H1 (cell line): Measurements from ENCODE around the gene HBEGF. TPM values are rescaled to one million over a fixed set of nuclear protein-coding genes. Genes with fewer than 3 reads are reported as not detected.

Experiments used
- CTCF ChIA-PET: fragments of 300-600 bp; sonication (Branson Sonifier 250); formaldehyde crosslinking; loops from one replicate; lab custom pipeline; 2021; ENCODE audit not compliant: partially characterized antibody; lab: Charles Lee
- POLR2A ChIA-PET: fragments of 300-600 bp; sonication (Branson Sonifier 250); formaldehyde crosslinking; loops from one replicate; lab custom pipeline; 2021; ENCODE audit warnings: inconsistent platforms; ENCODE audit not compliant: partially characterized antibody; lab: Charles Lee
- DNase-seq, 2 experiments: peaks; one replicate each; pipeline versions ENCODE4 v3.0.0 to v3.0.0-alpha.2; 2010 to 2022; ENCODE audit warnings: low spot score in 2 of 2, low read depth in 1 of 2, mixed read lengths in 1 of 2
- FAIRE-seq: peaks from 2 replicates; lab custom pipeline; 2011; peaks lifted over from hg19 to GRCh38; lab: Jason Lieb, UNC
- H2AFZ ChIP-seq: 2 replicates; pipeline ENCODE4 v1.8.1; 2012; ENCODE audit warnings: low read length, inconsistent platforms
- H2AK5ac ChIP-seq: 2 replicates; pipeline ENCODE4 v1.6.1; 2013; ENCODE audit warnings: low read depth, low read length
- H2BK120ac ChIP-seq: replicated peaks from 2 replicates; pipeline ENCODE3; 2013; ENCODE audit warnings: low read depth, low read length, inconsistent platforms
- H2BK12ac ChIP-seq: 2 replicates; pipeline ENCODE4 v1.6.1; 2013; ENCODE audit warnings: low read depth, low read length
- H2BK15ac ChIP-seq: 2 replicates; pipeline ENCODE4 v1.6.1; 2013; ENCODE audit warnings: low read length
- H2BK20ac ChIP-seq: 2 replicates; pipeline ENCODE4 v1.6.1; 2013; ENCODE audit warnings: low read length
- H2BK5ac ChIP-seq: 2 replicates; pipeline ENCODE4 v1.6.1; 2013; ENCODE audit warnings: low read depth, low read length
- H3K14ac ChIP-seq: 2 replicates; pipeline ENCODE4 v1.6.1; 2013; ENCODE audit warnings: inconsistent platforms; ENCODE audit not compliant: insufficient read length
- H3K18ac ChIP-seq: 2 replicates; pipeline ENCODE4 v1.6.1; 2013; ENCODE audit warnings: low read length; ENCODE audit errors: extremely low read depth
- H3K23ac ChIP-seq: 2 replicates; pipeline ENCODE4 v1.6.1; 2013; ENCODE audit warnings: inconsistent platforms; ENCODE audit not compliant: insufficient read length
- H3K23me2 ChIP-seq: 2 replicates; pipeline ENCODE4 v1.6.1; 2013; ENCODE audit warnings: low read depth, low read length
- H3K27ac ChIP-seq: 2 replicates; pipeline ENCODE4 v1.6.1; 2011; ENCODE audit warnings: low read depth, low read length, inconsistent platforms
- H3K27me3 ChIP-seq, 4 experiments: replicated peaks in 1 of 4; 1 replicate in 1 of 4; 2 replicates in 3 of 4; pipeline versions ENCODE4 v1.6.1 to v1.8.1; 2011 to 2013; ENCODE audit warnings: low read length in 3 of 4, mild to moderate bottlenecking in 3 of 4, inconsistent platforms in 2 of 4, mixed read lengths in 2 of 4, moderate library complexity in 1 of 4; ENCODE audit not compliant: control insufficient read depth in 3 of 4, insufficient read depth in 3 of 4; ENCODE audit errors: extremely low read depth in 1 of 4
- H3K36me3 ChIP-seq, 4 experiments: 2 replicates each; pipeline versions ENCODE4 v1.6.1 to v1.8.1; 2011 to 2013; ENCODE audit warnings: mild to moderate bottlenecking in 4 of 4, low read length in 3 of 4, moderate library complexity in 2 of 4, control low read depth in 1 of 4, inconsistent platforms in 1 of 4; ENCODE audit not compliant: insufficient read depth in 4 of 4, control insufficient read depth in 2 of 4
- H3K4ac ChIP-seq: replicated peaks from 2 replicates; pipeline ENCODE3; 2013; ENCODE audit warnings: low read length, low read depth, mixed read lengths, inconsistent platforms; ENCODE audit not compliant: insufficient read length
- H3K4me1 ChIP-seq, 4 experiments: replicated peaks in 1 of 4; 1 replicate in 1 of 4; 2 replicates in 3 of 4; pipeline versions ENCODE4 v1.6.1 to v1.8.1; 2011 to 2013; ENCODE audit warnings: low read length in 3 of 4, inconsistent platforms in 2 of 4, mixed read lengths in 1 of 4; ENCODE audit not compliant: insufficient read depth in 4 of 4, control insufficient read depth in 3 of 4
- H3K4me2 ChIP-seq, 2 experiments: 2 replicates each; pipeline versions ENCODE4 v1.6.1 to v1.8.1; 2011 to 2013; ENCODE audit warnings: low read depth in 2 of 2, low read length in 2 of 2, control low read depth in 1 of 2, inconsistent platforms in 1 of 2, mild to moderate bottlenecking in 1 of 2; ENCODE audit not compliant: insufficient read depth in 1 of 2
- H3K4me3 ChIP-seq, 4 experiments: fragments of 200-600, 300-600 bp in 1 of 4; sonication (generic), shearing (Covaris generic), sonication (Bioruptor Twin) in 1 of 4; 2 replicates each; pipeline versions ENCODE4 v1.5.1 to v1.8.1; 2011 to 2016; ENCODE audit warnings: low read length in 4 of 4, low read depth in 3 of 4, control low read depth in 2 of 4, inconsistent platforms in 2 of 4, mild to moderate bottlenecking in 2 of 4, mixed read lengths in 1 of 4, moderate library complexity in 1 of 4; ENCODE audit not compliant: insufficient read depth in 2 of 4; ENCODE audit errors: extremely low read depth in 1 of 4
- H3K56ac ChIP-seq: replicated peaks from 2 replicates; pipeline ENCODE3; 2013; ENCODE audit warnings: low read depth, mild to moderate bottlenecking, mixed read lengths, low read length, inconsistent platforms; ENCODE audit not compliant: insufficient read length
- H3K79me1 ChIP-seq: 2 replicates; pipeline ENCODE4 v1.6.1; 2013; ENCODE audit warnings: low read depth, low read length, control low read depth
- H3K79me2 ChIP-seq, 2 experiments: 2 replicates each; pipeline versions ENCODE4 v1.6.1 to v1.8.1; 2012 to 2013; ENCODE audit warnings: low read length in 2 of 2, mild to moderate bottlenecking in 2 of 2, inconsistent platforms in 1 of 2; ENCODE audit not compliant: insufficient read depth in 2 of 2, control insufficient read depth in 1 of 2
- H3K9ac ChIP-seq, 4 experiments: replicated peaks in 1 of 4; 1 replicate in 1 of 4; 2 replicates in 3 of 4; pipeline versions ENCODE4 v1.6.1 to v1.8.1; 2011 to 2013; ENCODE audit warnings: low read depth in 3 of 4, low read length in 3 of 4, control low read depth in 2 of 4, mild to moderate bottlenecking in 2 of 4, moderate library complexity in 2 of 4, inconsistent platforms in 1 of 4; ENCODE audit errors: extremely low read depth in 1 of 4
- H3K9me3 ChIP-seq, 2 experiments: 2 replicates each; pipeline versions ENCODE4 v1.6.1 to v1.8.1; 2012 to 2013; ENCODE audit warnings: mild to moderate bottlenecking in 2 of 2, moderate library complexity in 2 of 2, control low read depth in 1 of 2, inconsistent platforms in 1 of 2, low read depth in 1 of 2, low read length in 1 of 2, mixed read lengths in 1 of 2; ENCODE audit not compliant: insufficient read depth in 2 of 2
- H4K20me1 ChIP-seq, 2 experiments: replicated peaks in 1 of 2; 2 replicates each; pipeline versions ENCODE3 to v1.8.1; 2011 to 2013; ENCODE audit warnings: inconsistent platforms in 2 of 2, low read length in 2 of 2, mild to moderate bottlenecking in 1 of 2; ENCODE audit not compliant: insufficient read depth in 2 of 2, control insufficient read depth in 1 of 2
- H4K5ac ChIP-seq: 2 replicates; pipeline ENCODE4 v1.6.1; 2013; ENCODE audit warnings: low read length, low read depth, mixed read lengths, inconsistent platforms; ENCODE audit not compliant: insufficient read length
- H4K8ac ChIP-seq: 2 replicates; pipeline ENCODE4 v1.8.0; 2013; ENCODE audit warnings: mild to moderate bottlenecking, moderate library complexity, low read length, inconsistent platforms; ENCODE audit not compliant: insufficient read depth; ENCODE audit errors: extremely low read depth
- H4K91ac ChIP-seq: replicated peaks from 2 replicates; pipeline ENCODE3; 2013; ENCODE audit warnings: low read length, mixed read lengths, inconsistent platforms; ENCODE audit not compliant: insufficient read length
- ATF3 ChIP-seq: IDR thresholded peaks from 2 replicates; pipeline ENCODE4 v1.6.1; 2011; ENCODE audit warnings: low read depth, mild to moderate bottlenecking, low read length; ENCODE audit not compliant: insufficient read depth
- BCL11A ChIP-seq, 2 experiments: IDR thresholded peaks; one replicate each; pipeline ENCODE4 v1.6.1; 2011; ENCODE audit warnings: low read depth in 2 of 2, low read length in 2 of 2, mild to moderate bottlenecking in 2 of 2
- FOSL1 ChIP-seq: IDR thresholded peaks from 2 replicates; pipeline ENCODE4 v1.6.1; 2011; ENCODE audit warnings: mild to moderate bottlenecking, low read depth, low read length, moderate library complexity; ENCODE audit not compliant: insufficient read depth
- KDM1A ChIP-seq: fragments of 200-600, 300-600 bp; sonication (generic); IDR thresholded peaks from 2 replicates; pipeline ENCODE4 v1.7.1; 2016; ENCODE audit warnings: mild to moderate bottlenecking, low read length, borderline replicate concordance
- KDM5A ChIP-seq: fragments of 200-600 bp; IDR thresholded peaks from 2 replicates; pipeline ENCODE4 v1.7.1; 2012; ENCODE audit warnings: mild to moderate bottlenecking, low read length, inconsistent platforms, mixed read lengths
- NANOG ChIP-seq: IDR thresholded peaks from 2 replicates; pipeline ENCODE4 v1.6.1; 2011; ENCODE audit warnings: low read length, low read depth, mild to moderate bottlenecking, inconsistent platforms; ENCODE audit not compliant: insufficient read depth, poor library complexity, severe bottlenecking
- RNF2 ChIP-seq: fragments of 200-900, 300-1000 bp; sonication (generic); IDR thresholded peaks from 2 replicates; pipeline ENCODE4 v1.7.1; 2016; ENCODE audit warnings: borderline replicate concordance, low read depth, mild to moderate bottlenecking, antibody characterized with exemption, low read length; ENCODE audit not compliant: poor library complexity, severe bottlenecking; ENCODE audit errors: missing control alignments
- SAP30 ChIP-seq: fragments of 300-600 bp; sonication (generic); IDR thresholded peaks from 2 replicates; pipeline ENCODE4 v1.7.1; 2012; ENCODE audit warnings: low read length, moderate library complexity, mild to moderate bottlenecking, inconsistent platforms; ENCODE audit not compliant: insufficient read depth, insufficient replicate concordance
- SP2 ChIP-seq: IDR thresholded peaks from 2 replicates; pipeline ENCODE4 v1.6.1; 2012; ENCODE audit warnings: mild to moderate bottlenecking, low read length, inconsistent platforms
- SP4 ChIP-seq: IDR thresholded peaks from 2 replicates; pipeline ENCODE4 v1.6.1; 2012; ENCODE audit warnings: low read length, inconsistent platforms
- TCF12 ChIP-seq: IDR thresholded peaks from 2 replicates; pipeline ENCODE4 v1.6.1; 2011; ENCODE audit warnings: low read depth, mild to moderate bottlenecking, low read length
- YY1 ChIP-seq: IDR thresholded peaks from 2 replicates; pipeline ENCODE4 v1.6.1; 2011; ENCODE audit warnings: low read depth, mild to moderate bottlenecking, low read length
- whole genome bisulfite sequencing, 2 experiments: shearing (Covaris generic) in 1 of 2; methylation state at CpG; one replicate each; pipeline versions ENCODE4 v1.1.6 to v1.1.7; 2013 to 2015; ENCODE audit warnings: low lambda C conversion rate in 2 of 2, mixed read lengths in 2 of 2, inconsistent platforms in 1 of 2, low coverage in 1 of 2, missing lambda C conversion rate in 1 of 2; ENCODE audit not compliant: insufficient replicate concordance in 2 of 2, insufficient coverage in 1 of 2, insufficient read length in 1 of 2; ENCODE audit errors: extremely low coverage in 1 of 2, missing lambda C conversion rate in 1 of 2; 5-methylcytosine and 5-hydroxymethylcytosine counted together
- polyA plus RNA-seq, 7 experiments: library from polyadenylated mRNA; depleted of rRNA in 3 of 7; stranded (reverse) in 5 of 7; unstranded in 2 of 7; fragments of >200 nt in 5 of 7; fragments of 200-250 nt in 2 of 7; gene quantifications; 1 replicate in 5 of 7; 2 replicates in 1 of 7; 4 replicates in 1 of 7; pipeline versions ENCODE4 v1.2.1 to v1.2.3, GENCODE V29; 2011 to 2013; ENCODE audit warnings: missing spikeins in 2 of 7, mixed read lengths in 2 of 7
- total RNA-seq: library from RNA; stranded (reverse); fragmentation: NEBNext Ultra II Directional; extraction: Animal tissue kit (Norgen Biotek cat#: 25700); gene quantifications from 2 replicates; pipeline ENCODE4 v1.2.1, GENCODE V29; 2021

The HBEGF gene
- total and polyA plus RNA-seq, 2 of the 8 experiments (the other 6 are each of a cell fraction or from before 2014, with no cell fraction given): 2.4 to 2.5 TPM

GRCh38 chr5:140360101-140360500 lies 13.7 kb upstream of the HBEGF start, which contains the start of gene SLC4A9:
Gene SLC4A9, plus strand, starts transcription at chr5:140360194. Its CDS starts 43 bp downstream, at chr5:140360237.
- H3K23me2 ChIP-seq: no peaks in the 10 kb centered on the region; the same call in 1 of the 2 replicates
- no peak within 1 kb of the TSS for H2BK120ac ChIP-seq
- ChIA-PET CTCF (interaction anchor here (0.6 to 5.8 kb wide), 10 partner anchors 9 to 124 kb away, joined by 3 to 135 read pairs (median 7); partner anchors contain the start of gene HBEGF), POLR2A (interaction anchor here (0.9 to 1.2 kb wide), 2 partner anchors 15 to 119 kb away, joined by 3 to 6 read pairs; no protein-coding TSS in a partner anchor)
- H4K20me1 ChIP-seq: no peaks in the 10 kb centered on the region
- H3K4me3 ChIP-seq: no peak within 1 kb of the TSS
- H3K56ac ChIP-seq: no peak within 1 kb of the TSS
- no peak within 1 kb of the TSS for H3K4me2 ChIP-seq
- FAIRE-seq: no peak
- no peaks in the 10 kb centered on the region for H3K9me3 ChIP-seq
- H3K27ac ChIP-seq: no peak within 1 kb of the TSS
- H4K91ac ChIP-seq: no peak within 1 kb of the TSS
- peaks cover 0 to 7% (median 2%) of the 10 kb centered on the region in 4 experiments; a peak in 2 of 7 replicates for H3K27me3 ChIP-seq
- DNase-seq: no peak
- WGBS, 2 experiments: 89% methylated on average over 2 of the region's 2 CpGs; no CpG with 5 or more reads in 1 of the 2 experiments
- H2BK5ac ChIP-seq: no peak within 1 kb of the TSS
- H2BK20ac ChIP-seq: no peak within 1 kb of the TSS
- H2BK15ac ChIP-seq: no peak within 1 kb of the TSS
- no peak within 1 kb of the TSS for H3K23ac ChIP-seq
- no peak within 1 kb of the TSS for H2AFZ ChIP-seq
- H3K18ac ChIP-seq: no peak within 1 kb of the TSS
- H2AK5ac ChIP-seq: no peak within 1 kb of the TSS
- no peak within 1 kb of the TSS for H4K5ac ChIP-seq
- H3K9ac ChIP-seq: no peak within 1 kb of the TSS
- H4K8ac ChIP-seq: no peak within 1 kb of the TSS
- no peaks in the 10 kb centered on the region for H3K36me3 ChIP-seq
- no peak within 1 kb of the TSS for H3K4ac ChIP-seq
- no peaks in the 10 kb centered on the region for H3K79me2 ChIP-seq
- peaks cover 0 to 11% (median under 1%) of the 10 kb centered on the region in 4 experiments; a peak in 4 of 7 replicates for H3K4me1 ChIP-seq
- H3K79me1 ChIP-seq: no peaks in the 10 kb centered on the region
- no peak within 1 kb of the TSS for H3K14ac ChIP-seq
- H2BK12ac ChIP-seq: no peak within 1 kb of the TSS
- TF ChIP-seq RNF2: no peak
- TF ChIP-seq SP4: no peak
- TF ChIP-seq SP2: no peak
- TF ChIP-seq YY1: no peak
- no peak for TF ChIP-seq KDM5A
- no peak for TF ChIP-seq ATF3
- TF ChIP-seq SAP30: no peak
- TF ChIP-seq TCF12: no peak
- TF ChIP-seq KDM1A: no peak
- no peak for TF ChIP-seq FOSL1
- no peak for TF ChIP-seq BCL11A (IDR thresholded peaks at IDR 0.05; ENCODE audit: low read depth in 2 of 2, low read length in 2 of 2)
- no peak for TF ChIP-seq NANOG
